ENCODE measurements around the gene LRRTM1.

The LRRTM1 gene

DNA sequence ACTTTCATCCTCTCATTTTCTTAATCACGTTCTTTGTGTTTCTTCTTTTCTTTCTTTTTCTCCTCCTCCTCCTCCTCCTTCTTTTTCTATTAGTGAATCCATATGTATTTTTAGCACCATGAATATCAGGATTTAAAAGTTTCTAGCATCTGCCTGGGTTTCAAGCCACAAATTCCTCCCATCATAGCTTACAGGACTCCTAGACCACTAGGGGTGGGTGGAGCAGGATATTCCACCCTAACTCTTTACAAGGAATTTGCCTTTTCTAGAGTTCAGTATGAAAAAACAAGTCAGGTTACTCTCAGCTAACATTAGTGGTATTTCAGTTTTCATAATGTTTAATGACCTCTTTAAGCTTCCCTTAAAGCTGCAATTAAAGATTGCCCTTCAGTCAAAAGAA, 19.1 kb upstream of the LRRTM1 start:
- DNase-seq (ENCODE audit: insufficient read length, low spot score) (no peak), FAIRE-seq (no peak)
- TF ChIP-seq, protein P1, sequence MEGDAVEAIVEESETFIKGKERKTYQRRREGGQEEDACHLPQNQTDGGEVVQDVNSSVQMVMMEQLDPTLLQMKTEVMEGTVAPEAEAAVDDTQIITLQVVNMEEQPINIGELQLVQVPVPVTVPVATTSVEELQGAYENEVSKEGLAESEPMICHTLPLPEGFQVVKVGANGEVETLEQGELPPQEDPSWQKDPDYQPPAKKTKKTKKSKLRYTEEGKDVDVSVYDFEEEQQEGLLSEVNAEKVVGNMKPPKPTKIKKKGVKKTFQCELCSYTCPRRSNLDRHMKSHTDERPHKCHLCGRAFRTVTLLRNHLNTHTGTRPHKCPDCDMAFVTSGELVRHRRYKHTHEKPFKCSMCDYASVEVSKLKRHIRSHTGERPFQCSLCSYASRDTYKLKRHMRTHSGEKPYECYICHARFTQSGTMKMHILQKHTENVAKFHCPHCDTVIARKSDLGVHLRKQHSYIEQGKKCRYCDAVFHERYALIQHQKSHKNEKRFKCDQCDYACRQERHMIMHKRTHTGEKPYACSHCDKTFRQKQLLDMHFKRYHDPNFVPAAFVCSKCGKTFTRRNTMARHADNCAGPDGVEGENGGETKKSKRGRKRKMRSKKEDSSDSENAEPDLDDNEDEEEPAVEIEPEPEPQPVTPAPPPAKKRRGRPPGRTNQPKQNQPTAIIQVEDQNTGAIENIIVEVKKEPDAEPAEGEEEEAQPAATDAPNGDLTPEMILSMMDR (IDR thresholded peaks at IDR 0.05; ENCODE audit: insufficient read depth, missing control alignments) = no peak

DNA sequence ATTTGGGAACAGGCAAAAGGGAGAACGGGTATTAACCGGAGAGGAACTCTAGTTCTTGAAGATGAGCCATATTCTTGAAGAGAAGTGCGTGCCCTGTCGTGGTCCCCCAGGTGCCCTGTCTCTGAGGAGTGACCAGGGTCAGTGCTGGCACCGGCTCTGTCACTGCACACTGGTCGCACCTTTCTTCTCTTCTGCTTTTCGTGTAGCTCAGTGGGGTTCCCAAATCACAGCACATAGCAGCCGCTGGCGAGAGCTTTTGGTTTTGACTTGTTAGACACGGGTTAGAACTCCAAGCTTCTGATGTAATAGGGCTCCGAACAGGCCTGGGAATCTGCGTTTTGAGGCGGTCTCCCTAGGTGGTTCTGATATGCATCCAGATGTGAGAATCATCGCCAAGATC, 18.4 kb upstream of the LRRTM1 start:
- TF ChIP-seq, protein P1 (IDR thresholded peaks at IDR 0.05; ENCODE audit: insufficient read depth, missing control alignments) = no peak
- FAIRE-seq (no peak), DNase-seq (ENCODE audit: insufficient read length, low spot score) (no peak)

DNA sequence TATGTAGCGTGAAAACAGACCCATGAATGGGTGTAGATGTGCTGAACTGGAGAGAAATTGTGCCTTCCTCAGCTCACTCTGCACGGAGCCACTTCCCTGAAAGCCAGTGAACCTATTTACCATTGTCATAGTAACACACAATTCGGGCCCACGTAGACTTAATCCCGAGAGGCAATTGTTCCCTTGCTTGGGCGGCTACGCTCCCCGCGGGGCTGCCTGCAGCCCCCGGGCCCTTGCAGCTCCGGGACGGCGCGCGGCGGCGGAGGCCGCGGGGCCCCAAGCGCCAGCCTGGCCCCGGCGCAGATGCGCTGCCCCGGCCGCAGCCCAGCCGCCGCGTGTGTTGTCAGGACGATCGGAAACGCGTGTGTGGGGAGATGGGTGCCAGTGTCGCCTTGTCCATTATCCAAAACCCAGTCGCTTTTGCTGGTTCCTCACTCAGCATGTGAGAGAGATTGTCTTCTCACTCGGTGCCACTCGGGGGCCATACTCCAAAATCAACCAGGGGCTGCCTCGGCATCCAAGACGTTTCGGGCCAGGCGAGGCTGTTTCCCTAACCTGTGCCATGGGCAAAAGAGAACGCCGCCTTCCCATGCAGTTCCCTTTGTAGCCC, 17.9 kb upstream of the LRRTM1 start:
- no peak for FAIRE-seq
- TF ChIP-seq, protein P1 (IDR thresholded peaks at IDR 0.05; ENCODE audit: insufficient read depth, missing control alignments) = no peak
- DNase-seq (ENCODE audit: insufficient read length, low spot score) = no peak

DNA sequence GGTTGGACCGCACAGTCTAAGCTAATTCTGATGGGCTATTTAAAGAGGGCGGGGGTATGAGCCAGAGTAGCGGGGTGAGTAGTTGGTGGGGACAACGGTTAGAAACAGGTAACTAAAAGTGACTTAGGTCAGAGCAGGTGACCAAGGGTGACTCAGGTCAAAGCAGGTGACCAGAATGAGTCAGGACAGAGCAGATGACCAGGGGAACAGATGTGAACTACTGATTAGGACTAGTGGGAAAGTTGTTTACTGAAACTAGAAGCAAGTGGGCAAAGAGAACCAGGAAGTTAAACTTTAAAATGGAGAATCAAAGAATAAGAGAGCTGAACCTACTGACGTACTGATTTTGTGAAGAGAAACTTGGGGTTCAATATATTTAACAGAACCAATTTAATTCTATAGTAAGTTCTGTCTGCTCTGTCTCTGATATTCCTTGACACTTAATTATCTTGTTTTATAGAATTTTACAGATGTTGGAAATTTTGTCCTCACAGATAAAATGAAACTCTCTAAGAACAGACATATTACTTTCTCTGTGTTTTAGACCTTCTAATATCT, 7.8 kb upstream of the LRRTM1 start:
- TF ChIP-seq, protein P1 (IDR thresholded peaks at IDR 0.05; ENCODE audit: insufficient read depth, missing control alignments) = no peak
- no peak for DNase-seq (ENCODE audit: insufficient read length, low spot score)
- FAIRE-seq = no peak

DNA sequence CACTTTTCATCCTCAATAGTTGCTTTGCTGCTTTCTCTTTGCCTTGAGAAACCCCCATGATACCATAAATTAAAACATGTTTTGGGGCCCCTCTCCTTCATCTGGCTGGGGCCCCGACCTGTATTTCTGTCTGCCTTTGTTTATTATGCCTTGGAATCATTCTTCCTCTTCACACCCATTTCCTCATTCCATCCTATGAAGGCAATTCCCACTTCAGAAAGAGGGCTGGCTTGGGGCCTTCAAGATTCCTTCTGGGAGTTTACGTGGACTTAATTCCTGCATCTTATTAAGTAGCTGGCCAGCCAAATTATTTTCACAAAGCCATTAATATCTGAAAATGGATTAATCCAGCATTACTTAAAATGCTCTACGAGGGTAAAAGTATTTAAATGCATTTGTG, 6.8 kb upstream of the LRRTM1 start:
- TF ChIP-seq, protein P1 (IDR thresholded peaks at IDR 0.05; ENCODE audit: insufficient read depth, missing control alignments) = no peak
- no peak for DNase-seq (ENCODE audit: insufficient read length, low spot score)
- no peak for FAIRE-seq

DNA sequence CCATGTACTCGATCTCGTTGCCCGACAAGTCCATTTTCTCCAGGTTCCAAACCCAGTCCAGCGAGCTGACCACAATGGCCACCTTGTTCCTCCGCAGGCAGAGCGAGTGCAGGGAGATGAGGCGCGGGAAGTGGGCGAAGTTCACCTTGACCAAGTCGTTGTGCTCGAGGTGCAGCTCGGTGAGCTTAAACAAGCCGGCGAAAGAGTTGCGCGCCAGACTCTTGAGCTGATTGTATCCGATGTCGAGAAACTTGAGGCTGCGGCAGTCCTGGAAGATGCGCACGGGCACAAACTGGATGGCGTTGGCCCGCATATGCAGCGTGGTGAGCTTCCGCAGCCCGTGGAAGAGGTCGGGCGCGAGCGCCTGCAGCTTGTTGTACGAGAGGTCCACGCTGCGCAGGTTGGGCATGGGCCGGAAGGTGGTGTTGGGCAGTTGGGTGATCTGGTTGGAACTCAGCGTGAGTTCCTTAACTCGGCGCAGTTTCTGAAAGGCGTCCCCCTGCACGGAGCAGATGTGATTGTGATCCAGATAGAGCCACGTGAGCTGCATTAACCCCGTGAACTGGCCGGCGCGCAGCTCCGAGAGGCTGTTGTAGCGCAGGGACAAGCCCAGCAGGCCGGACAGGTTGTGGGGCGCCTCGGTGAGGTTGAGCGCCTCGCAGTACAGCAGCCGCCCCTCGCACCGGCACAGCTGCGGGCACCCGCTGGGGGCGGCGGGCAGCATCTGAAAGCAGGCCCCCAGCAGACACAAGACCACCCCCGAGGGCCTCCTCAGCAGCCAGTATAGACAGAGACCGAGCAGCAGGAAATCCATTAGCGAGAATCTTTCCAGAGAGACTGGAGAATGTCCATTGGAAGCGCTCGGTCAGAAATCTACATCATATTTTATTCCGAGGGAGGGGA, 1.3 kb downstream of the LRRTM1 start:
- TF ChIP-seq, protein P1 (IDR thresholded peaks at IDR 0.05; ENCODE audit: insufficient read depth, missing control alignments) = no peak
- FAIRE-seq (no peak), DNase-seq (ENCODE audit: insufficient read length, low spot score) (no peak)
